ENCODE data around the gene ZNF470.

- TF ChIP-seq EZH2 (IDR thresholded peaks at IDR 0.05; ENCODE audit: borderline replicate concordance, insufficient read depth, low read depth, low read length, poor library complexity, severe bottlenecking) (no peak), CTCF (IDR thresholded peaks at IDR 0.05) (no peak)
These were observed 44.0 kb downstream of the ZNF470 start for GRCh38 chr19:56611288-56611687.
